Fibroblast of the aortic adventitia (primary cell): ENCODE data around the gene NEO1. TPM values are rescaled to one million over a fixed set of nuclear protein-coding genes. Genes with fewer than 3 reads are reported as not detected.

Experiments used
- DNase-seq: peaks from one replicate; pipeline ENCODE4 v3.0.0-alpha.2; 2010; ENCODE audit warnings: low read depth
- H3K4me3 ChIP-seq: 2 replicates; pipeline ENCODE4 v1.5.1; 2011; ENCODE audit warnings: low read depth, mild to moderate bottlenecking, control low read depth, low read length, moderate library complexity
- total RNA-seq: library from RNA; depleted of rRNA; stranded (reverse); fragments of >200 nt; gene quantifications from 2 replicates; pipeline ENCODE4 v1.2.3, GENCODE V29; 2012; ENCODE audit warnings: low replicate concordance
- TF ChIP-seq, protein P1 (sequence below): IDR thresholded peaks from 2 replicates; pipeline ENCODE4 v1.5.1; 2011; ENCODE audit warnings: mild to moderate bottlenecking, low read length, control low read depth, inconsistent platforms; ENCODE audit not compliant: insufficient read depth

NEO1 gene
- total RNA-seq, 1 donor, result 26.2 TPM

DNA sequence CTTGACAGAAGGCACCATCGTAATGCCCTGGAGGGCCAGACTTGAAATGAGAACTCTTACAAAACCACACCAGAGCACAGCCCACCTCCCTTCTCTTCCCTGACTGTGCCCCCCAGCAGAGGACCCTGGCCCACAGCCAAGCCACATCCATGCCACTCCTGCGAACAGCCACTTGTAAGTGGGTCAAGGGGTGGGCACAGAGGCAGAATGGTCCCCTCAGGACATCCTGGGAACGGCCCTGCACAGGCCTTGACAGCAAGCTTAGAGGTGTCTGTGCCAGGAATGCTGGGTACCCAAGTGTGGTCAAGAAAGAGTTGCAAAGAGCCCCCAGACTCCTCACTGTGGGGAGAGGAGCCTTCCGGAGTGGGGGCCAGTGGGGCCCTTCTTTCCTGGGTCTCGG is 283.2 kb downstream of the NEO1 start:
- TF ChIP-seq, protein P1, sequence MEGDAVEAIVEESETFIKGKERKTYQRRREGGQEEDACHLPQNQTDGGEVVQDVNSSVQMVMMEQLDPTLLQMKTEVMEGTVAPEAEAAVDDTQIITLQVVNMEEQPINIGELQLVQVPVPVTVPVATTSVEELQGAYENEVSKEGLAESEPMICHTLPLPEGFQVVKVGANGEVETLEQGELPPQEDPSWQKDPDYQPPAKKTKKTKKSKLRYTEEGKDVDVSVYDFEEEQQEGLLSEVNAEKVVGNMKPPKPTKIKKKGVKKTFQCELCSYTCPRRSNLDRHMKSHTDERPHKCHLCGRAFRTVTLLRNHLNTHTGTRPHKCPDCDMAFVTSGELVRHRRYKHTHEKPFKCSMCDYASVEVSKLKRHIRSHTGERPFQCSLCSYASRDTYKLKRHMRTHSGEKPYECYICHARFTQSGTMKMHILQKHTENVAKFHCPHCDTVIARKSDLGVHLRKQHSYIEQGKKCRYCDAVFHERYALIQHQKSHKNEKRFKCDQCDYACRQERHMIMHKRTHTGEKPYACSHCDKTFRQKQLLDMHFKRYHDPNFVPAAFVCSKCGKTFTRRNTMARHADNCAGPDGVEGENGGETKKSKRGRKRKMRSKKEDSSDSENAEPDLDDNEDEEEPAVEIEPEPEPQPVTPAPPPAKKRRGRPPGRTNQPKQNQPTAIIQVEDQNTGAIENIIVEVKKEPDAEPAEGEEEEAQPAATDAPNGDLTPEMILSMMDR, result no peak
- DNase-seq, result no peak
- H3K4me3 ChIP-seq, result no peak overlapping the region

DNA sequence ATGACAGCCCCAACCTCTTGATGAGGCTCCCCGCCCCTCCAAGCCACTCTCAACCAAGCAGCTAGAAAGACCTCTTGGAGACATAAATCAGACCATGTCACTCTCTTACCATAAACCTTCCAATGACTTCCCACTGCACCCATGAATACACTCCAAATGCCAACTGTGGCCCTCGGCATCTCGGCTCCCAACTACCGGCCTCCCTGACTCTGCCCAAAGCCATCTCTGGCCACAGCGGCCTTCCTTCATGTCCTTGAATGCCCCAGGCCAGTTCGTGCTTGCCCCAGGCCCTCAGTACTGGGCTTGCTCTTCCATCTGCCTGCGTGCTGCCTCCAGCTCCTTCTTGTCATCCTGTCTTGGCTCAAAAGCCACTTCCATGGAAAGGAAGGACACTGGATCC is 284.5 kb downstream of the NEO1 start:
- H3K4me3 ChIP-seq, result no peak overlapping the region
- no peak for DNase-seq
- TF ChIP-seq, protein P1, result no peak

DNA sequence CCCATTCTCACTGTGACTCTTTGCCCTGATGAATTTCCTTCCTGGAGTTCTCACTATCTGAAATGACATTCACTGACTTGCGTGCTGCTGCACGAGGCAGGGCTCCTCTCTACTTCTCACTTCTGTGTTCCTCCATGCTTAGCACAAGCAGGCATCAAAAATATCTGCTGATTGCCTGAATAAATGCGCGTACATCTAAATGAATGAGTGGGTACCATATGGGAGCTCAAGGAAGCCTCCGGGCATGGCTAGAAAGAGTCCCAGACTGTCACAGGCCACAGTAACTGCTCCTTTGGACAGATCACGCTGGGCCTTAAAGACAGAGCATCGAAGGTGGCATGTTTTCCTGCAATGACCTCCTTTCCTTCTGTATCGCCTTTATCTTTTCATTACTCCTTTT is 284.9 kb downstream of the NEO1 start:
- TF ChIP-seq, protein P1, result no peak
- no peak overlapping the region for H3K4me3 ChIP-seq
- DNase-seq, result no peak

DNA sequence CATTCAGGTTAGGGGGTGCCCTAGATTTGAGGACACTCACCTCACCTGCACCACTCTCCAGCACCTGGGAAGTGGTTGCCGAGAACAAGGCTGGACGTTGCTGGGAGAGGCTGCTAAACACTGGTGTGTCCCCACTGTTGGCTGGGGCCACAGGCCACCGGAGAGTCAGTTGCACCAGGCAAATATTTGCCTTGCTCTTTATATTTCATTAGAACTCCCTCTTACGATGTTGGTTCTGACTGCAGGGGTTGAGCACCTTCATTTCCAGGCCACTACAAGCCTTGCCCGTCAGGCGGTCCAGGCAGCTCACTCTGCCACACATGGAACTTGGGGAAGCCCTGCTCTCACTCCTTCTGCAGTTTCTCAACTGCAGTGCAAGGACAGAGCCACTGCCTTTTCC is 285.8 kb downstream of the NEO1 start:
- no peak overlapping the region for H3K4me3 ChIP-seq
- DNase-seq, result no peak
- TF ChIP-seq, protein P1, result no peak

DNA sequence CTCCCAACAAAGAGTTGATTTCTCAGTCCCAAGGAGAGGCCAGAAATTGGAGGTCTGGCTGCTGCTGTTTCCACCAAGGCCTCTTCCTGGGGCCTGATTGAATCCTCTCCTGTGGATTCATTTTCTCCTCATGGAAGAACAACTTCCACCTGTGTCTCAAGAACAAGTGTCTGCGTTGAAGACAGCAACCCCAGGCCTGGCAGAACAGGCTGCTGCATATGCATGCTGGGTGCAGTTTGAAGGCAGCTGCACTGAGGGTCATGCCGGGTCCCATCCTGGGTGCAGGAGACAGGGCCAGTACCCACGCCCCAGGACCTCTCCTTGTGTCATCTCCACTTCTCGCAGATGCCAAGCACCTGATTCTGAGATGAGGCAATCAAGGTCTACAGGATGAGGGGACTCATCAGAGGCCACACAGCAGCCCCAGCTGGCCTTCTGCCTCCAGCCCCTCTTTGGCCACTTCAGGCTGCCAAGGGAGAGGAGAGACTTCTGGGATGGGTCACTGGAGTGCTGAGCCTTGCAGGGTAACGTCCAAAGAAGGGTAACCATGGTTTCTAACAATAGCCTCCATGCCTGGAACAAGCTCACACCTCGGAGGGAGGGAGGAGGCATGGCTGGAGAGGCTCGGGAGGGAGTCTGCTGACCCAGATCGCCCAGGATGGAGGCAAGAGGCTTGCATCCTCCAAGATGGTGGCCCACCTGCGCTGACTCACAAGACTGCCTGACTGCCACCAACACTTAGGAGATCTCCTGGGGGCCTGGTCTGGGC is 286.5 kb downstream of the NEO1 start:
- H3K4me3 ChIP-seq, result no peak overlapping the region
- TF ChIP-seq, protein P1, result no peak
- DNase-seq, result no peak

DNA sequence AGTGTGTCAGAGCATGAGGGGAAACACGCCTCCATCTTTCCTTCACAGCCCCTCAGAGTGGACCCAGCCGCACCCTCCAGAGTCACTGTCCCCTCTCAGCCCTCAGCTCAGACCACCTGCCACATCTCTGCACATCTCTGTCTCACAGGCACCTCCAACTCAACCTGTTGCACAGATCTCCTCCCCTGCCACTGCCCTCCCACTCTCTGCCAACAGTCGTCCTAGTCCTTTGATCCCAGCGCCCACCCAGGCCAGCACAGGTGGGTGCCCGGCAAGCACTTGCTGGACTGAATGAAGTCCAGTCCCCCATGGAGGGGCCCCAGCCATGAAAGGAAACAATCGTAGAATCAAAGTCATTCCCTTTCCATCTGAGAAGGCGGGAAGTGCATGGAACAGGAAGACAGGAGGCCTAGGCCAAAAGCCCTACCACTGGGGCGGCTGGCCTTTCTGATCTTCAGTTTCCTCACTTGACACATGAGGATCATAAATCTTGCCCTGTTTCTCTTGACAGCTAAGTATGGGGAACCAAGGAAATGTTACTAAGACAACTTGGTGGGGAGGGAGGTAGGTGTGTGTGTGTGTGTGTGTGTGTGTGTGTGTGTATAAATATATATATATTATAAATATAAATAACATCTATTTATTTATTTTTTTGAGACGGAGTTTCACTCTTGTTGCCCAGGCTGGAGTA is 288.4 kb downstream of the NEO1 start:
- DNase-seq, result no peak
- H3K4me3 ChIP-seq, result no peak overlapping the region
- TF ChIP-seq, protein P1, result no peak
